H1 (cell line): ENCODE results near the gene PDXDC1. TPM values are rescaled to one million over a fixed set of nuclear protein-coding genes. Genes with fewer than 3 reads are reported as not detected.
"Not testable (repeated sequence)": the region's sequence is repeated elsewhere in the genome, so short reads cannot be mapped to it uniquely, and the experiment has no call there.

Experiments used
- CTCF ChIA-PET: fragments of 300-600 bp; sonication (Branson Sonifier 250); formaldehyde crosslinking; loops from one replicate; lab custom pipeline; 2021; ENCODE audit not compliant: partially characterized antibody; lab: Charles Lee
- POLR2A ChIA-PET: fragments of 300-600 bp; sonication (Branson Sonifier 250); formaldehyde crosslinking; loops from one replicate; lab custom pipeline; 2021; ENCODE audit warnings: inconsistent platforms; ENCODE audit not compliant: partially characterized antibody; lab: Charles Lee
- DNase-seq, 2 experiments: peaks; one replicate each; pipeline versions ENCODE4 v3.0.0 to v3.0.0-alpha.2; 2010 to 2022; ENCODE audit warnings: low spot score in 2 of 2, low read depth in 1 of 2, mixed read lengths in 1 of 2
- FAIRE-seq: peaks from 2 replicates; lab custom pipeline; 2011; peaks lifted over from hg19 to GRCh38; lab: Jason Lieb, UNC
- H2AFZ ChIP-seq: 2 replicates; pipeline ENCODE4 v1.8.1; 2012; ENCODE audit warnings: low read length, inconsistent platforms
- H2AK5ac ChIP-seq: 2 replicates; pipeline ENCODE4 v1.6.1; 2013; ENCODE audit warnings: low read depth, low read length
- H2BK120ac ChIP-seq: replicated peaks from 2 replicates; pipeline ENCODE3; 2013; ENCODE audit warnings: low read depth, low read length, inconsistent platforms
- H2BK12ac ChIP-seq: 2 replicates; pipeline ENCODE4 v1.6.1; 2013; ENCODE audit warnings: low read depth, low read length
- H2BK15ac ChIP-seq: 2 replicates; pipeline ENCODE4 v1.6.1; 2013; ENCODE audit warnings: low read length
- H2BK20ac ChIP-seq: 2 replicates; pipeline ENCODE4 v1.6.1; 2013; ENCODE audit warnings: low read length
- H2BK5ac ChIP-seq: 2 replicates; pipeline ENCODE4 v1.6.1; 2013; ENCODE audit warnings: low read depth, low read length
- H3K14ac ChIP-seq: 2 replicates; pipeline ENCODE4 v1.6.1; 2013; ENCODE audit warnings: inconsistent platforms; ENCODE audit not compliant: insufficient read length
- H3K18ac ChIP-seq: 2 replicates; pipeline ENCODE4 v1.6.1; 2013; ENCODE audit warnings: low read length; ENCODE audit errors: extremely low read depth
- H3K23ac ChIP-seq: 2 replicates; pipeline ENCODE4 v1.6.1; 2013; ENCODE audit warnings: inconsistent platforms; ENCODE audit not compliant: insufficient read length
- H3K23me2 ChIP-seq: 2 replicates; pipeline ENCODE4 v1.6.1; 2013; ENCODE audit warnings: low read depth, low read length
- H3K27ac ChIP-seq: 2 replicates; pipeline ENCODE4 v1.6.1; 2011; ENCODE audit warnings: low read depth, low read length, inconsistent platforms
- H3K27me3 ChIP-seq, 4 experiments: replicated peaks in 1 of 4; 1 replicate in 1 of 4; 2 replicates in 3 of 4; pipeline versions ENCODE4 v1.6.1 to v1.8.1; 2011 to 2013; ENCODE audit warnings: low read length in 3 of 4, mild to moderate bottlenecking in 3 of 4, inconsistent platforms in 2 of 4, mixed read lengths in 2 of 4, moderate library complexity in 1 of 4; ENCODE audit not compliant: control insufficient read depth in 3 of 4, insufficient read depth in 3 of 4; ENCODE audit errors: extremely low read depth in 1 of 4
- H3K36me3 ChIP-seq, 4 experiments: 2 replicates each; pipeline versions ENCODE4 v1.6.1 to v1.8.1; 2011 to 2013; ENCODE audit warnings: mild to moderate bottlenecking in 4 of 4, low read length in 3 of 4, moderate library complexity in 2 of 4, control low read depth in 1 of 4, inconsistent platforms in 1 of 4; ENCODE audit not compliant: insufficient read depth in 4 of 4, control insufficient read depth in 2 of 4
- H3K4ac ChIP-seq: replicated peaks from 2 replicates; pipeline ENCODE3; 2013; ENCODE audit warnings: low read length, low read depth, mixed read lengths, inconsistent platforms; ENCODE audit not compliant: insufficient read length
- H3K4me1 ChIP-seq, 4 experiments: replicated peaks in 1 of 4; 1 replicate in 1 of 4; 2 replicates in 3 of 4; pipeline versions ENCODE4 v1.6.1 to v1.8.1; 2011 to 2013; ENCODE audit warnings: low read length in 3 of 4, inconsistent platforms in 2 of 4, mixed read lengths in 1 of 4; ENCODE audit not compliant: insufficient read depth in 4 of 4, control insufficient read depth in 3 of 4
- H3K4me2 ChIP-seq, 2 experiments: 2 replicates each; pipeline versions ENCODE4 v1.6.1 to v1.8.1; 2011 to 2013; ENCODE audit warnings: low read depth in 2 of 2, low read length in 2 of 2, control low read depth in 1 of 2, inconsistent platforms in 1 of 2, mild to moderate bottlenecking in 1 of 2; ENCODE audit not compliant: insufficient read depth in 1 of 2
- H3K4me3 ChIP-seq, 4 experiments: fragments of 200-600, 300-600 bp in 1 of 4; sonication (generic), shearing (Covaris generic), sonication (Bioruptor Twin) in 1 of 4; 2 replicates each; pipeline versions ENCODE4 v1.5.1 to v1.8.1; 2011 to 2016; ENCODE audit warnings: low read length in 4 of 4, low read depth in 3 of 4, control low read depth in 2 of 4, inconsistent platforms in 2 of 4, mild to moderate bottlenecking in 2 of 4, mixed read lengths in 1 of 4, moderate library complexity in 1 of 4; ENCODE audit not compliant: insufficient read depth in 2 of 4; ENCODE audit errors: extremely low read depth in 1 of 4
- H3K56ac ChIP-seq: replicated peaks from 2 replicates; pipeline ENCODE3; 2013; ENCODE audit warnings: low read depth, mild to moderate bottlenecking, mixed read lengths, low read length, inconsistent platforms; ENCODE audit not compliant: insufficient read length
- H3K79me1 ChIP-seq: 2 replicates; pipeline ENCODE4 v1.6.1; 2013; ENCODE audit warnings: low read depth, low read length, control low read depth
- H3K79me2 ChIP-seq, 2 experiments: 2 replicates each; pipeline versions ENCODE4 v1.6.1 to v1.8.1; 2012 to 2013; ENCODE audit warnings: low read length in 2 of 2, mild to moderate bottlenecking in 2 of 2, inconsistent platforms in 1 of 2; ENCODE audit not compliant: insufficient read depth in 2 of 2, control insufficient read depth in 1 of 2
- H3K9ac ChIP-seq, 4 experiments: replicated peaks in 1 of 4; 1 replicate in 1 of 4; 2 replicates in 3 of 4; pipeline versions ENCODE4 v1.6.1 to v1.8.1; 2011 to 2013; ENCODE audit warnings: low read depth in 3 of 4, low read length in 3 of 4, control low read depth in 2 of 4, mild to moderate bottlenecking in 2 of 4, moderate library complexity in 2 of 4, inconsistent platforms in 1 of 4; ENCODE audit errors: extremely low read depth in 1 of 4
- H3K9me3 ChIP-seq, 2 experiments: 2 replicates each; pipeline versions ENCODE4 v1.6.1 to v1.8.1; 2012 to 2013; ENCODE audit warnings: mild to moderate bottlenecking in 2 of 2, moderate library complexity in 2 of 2, control low read depth in 1 of 2, inconsistent platforms in 1 of 2, low read depth in 1 of 2, low read length in 1 of 2, mixed read lengths in 1 of 2; ENCODE audit not compliant: insufficient read depth in 2 of 2
- H4K20me1 ChIP-seq, 2 experiments: replicated peaks in 1 of 2; 2 replicates each; pipeline versions ENCODE3 to v1.8.1; 2011 to 2013; ENCODE audit warnings: inconsistent platforms in 2 of 2, low read length in 2 of 2, mild to moderate bottlenecking in 1 of 2; ENCODE audit not compliant: insufficient read depth in 2 of 2, control insufficient read depth in 1 of 2
- H4K5ac ChIP-seq: 2 replicates; pipeline ENCODE4 v1.6.1; 2013; ENCODE audit warnings: low read length, low read depth, mixed read lengths, inconsistent platforms; ENCODE audit not compliant: insufficient read length
- H4K8ac ChIP-seq: 2 replicates; pipeline ENCODE4 v1.8.0; 2013; ENCODE audit warnings: mild to moderate bottlenecking, moderate library complexity, low read length, inconsistent platforms; ENCODE audit not compliant: insufficient read depth; ENCODE audit errors: extremely low read depth
- H4K91ac ChIP-seq: replicated peaks from 2 replicates; pipeline ENCODE3; 2013; ENCODE audit warnings: low read length, mixed read lengths, inconsistent platforms; ENCODE audit not compliant: insufficient read length
- WGBS, 2 experiments: shearing (Covaris generic) in 1 of 2; methylation state at CpG; one replicate each; pipeline versions ENCODE4 v1.1.6 to v1.1.7; 2013 to 2015; ENCODE audit warnings: low lambda C conversion rate in 2 of 2, mixed read lengths in 2 of 2, inconsistent platforms in 1 of 2, low coverage in 1 of 2, missing lambda C conversion rate in 1 of 2; ENCODE audit not compliant: insufficient replicate concordance in 2 of 2, insufficient coverage in 1 of 2, insufficient read length in 1 of 2; ENCODE audit errors: extremely low coverage in 1 of 2, missing lambda C conversion rate in 1 of 2; 5-methylcytosine and 5-hydroxymethylcytosine counted together
- polyA plus RNA-seq, 7 experiments: library from polyadenylated mRNA; depleted of rRNA in 3 of 7; stranded (reverse) in 5 of 7; unstranded in 2 of 7; fragments of >200 nt in 5 of 7; fragments of 200-250 nt in 2 of 7; gene quantifications; 1 replicate in 5 of 7; 2 replicates in 1 of 7; 4 replicates in 1 of 7; pipeline versions ENCODE4 v1.2.1 to v1.2.3, GENCODE V29; 2011 to 2013; ENCODE audit warnings: missing spikeins in 2 of 7, mixed read lengths in 2 of 7
- total RNA-seq: library from RNA; stranded (reverse); fragmentation: NEBNext Ultra II Directional; extraction: Animal tissue kit (Norgen Biotek cat#: 25700); gene quantifications from 2 replicates; pipeline ENCODE4 v1.2.1, GENCODE V29; 2021

The PDXDC1 gene
- total and polyA plus RNA-seq, 2 of the 8 experiments (the other 6 are each of a cell fraction or from before 2014, with no cell fraction given): 56.6 to 118 TPM

GRCh38 chr16:15005357-15006132, 30.7 kb downstream of the PDXDC1 start:
- H3K79me2 ChIP-seq, H3K9me3 ChIP-seq, H3K4me2 ChIP-seq, H4K5ac ChIP-seq, H3K27ac ChIP-seq, H3K56ac ChIP-seq, H2AFZ ChIP-seq, H2BK12ac ChIP-seq, H3K4ac ChIP-seq, H3K23ac ChIP-seq, H2AK5ac ChIP-seq, H3K4me3 ChIP-seq, H2BK20ac ChIP-seq, H2BK5ac ChIP-seq, CTCF ChIA-PET, H3K27me3 ChIP-seq, H4K20me1 ChIP-seq, H3K18ac ChIP-seq, H3K79me1 ChIP-seq, DNase-seq, H3K14ac ChIP-seq, H4K8ac ChIP-seq, H2BK120ac ChIP-seq, H4K91ac ChIP-seq, FAIRE-seq, H2BK15ac ChIP-seq, POLR2A ChIA-PET, H3K9ac ChIP-seq, H3K23me2 ChIP-seq, H3K4me1 ChIP-seq: not testable (repeated sequence)
- WGBS, 2 experiments: 77% methylated on average over 5 of the region's 5 CpGs; no CpG with 5 or more reads in 1 of the 2 experiments
- H3K36me3 ChIP-seq: peaks cover 0 to 12% (median 7%) of the 10 kb centered on the region in 4 experiments; a peak in 3 of 8 replicates

DNA sequence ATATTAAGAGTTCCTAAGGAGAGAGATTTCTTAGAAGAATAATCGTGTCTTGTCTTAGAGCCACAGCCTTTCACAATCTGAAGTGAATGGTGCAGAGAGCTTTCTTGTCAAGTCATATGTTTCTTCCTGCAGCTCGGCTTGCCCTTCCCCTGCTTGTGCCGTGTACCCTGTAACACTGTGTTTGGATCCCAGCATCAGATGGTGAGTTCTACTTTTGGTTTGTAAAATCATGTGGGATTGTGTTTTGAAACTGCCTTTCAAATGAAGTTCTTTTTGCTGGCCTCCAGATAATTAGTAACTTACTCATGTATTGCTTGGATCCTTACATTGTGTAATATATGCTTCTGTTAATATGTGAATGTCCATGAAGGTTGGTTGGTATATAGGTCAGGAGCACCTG, 33.8 kb downstream of the PDXDC1 start:
- CTCF ChIA-PET, H3K27me3 ChIP-seq, H2AFZ ChIP-seq, H2BK15ac ChIP-seq, H3K4ac ChIP-seq, H3K79me1 ChIP-seq, H3K18ac ChIP-seq, FAIRE-seq, H2BK12ac ChIP-seq, H2BK20ac ChIP-seq, H4K20me1 ChIP-seq, H3K23ac ChIP-seq, H2BK120ac ChIP-seq, H3K27ac ChIP-seq, H3K9me3 ChIP-seq, H3K4me3 ChIP-seq, H3K9ac ChIP-seq, H3K23me2 ChIP-seq, H4K5ac ChIP-seq, H3K4me1 ChIP-seq, H2AK5ac ChIP-seq, H3K14ac ChIP-seq, H3K79me2 ChIP-seq, POLR2A ChIA-PET, DNase-seq, H2BK5ac ChIP-seq, H3K4me2 ChIP-seq, H3K56ac ChIP-seq, H4K91ac ChIP-seq, H4K8ac ChIP-seq: not testable (repeated sequence)
- peaks cover 0 to 12% (median 6%) of the 10 kb centered on the region in 4 experiments; a peak in 3 of 8 replicates for H3K36me3 ChIP-seq
- 88% methylated on average over 3 of the region's 3 CpGs; no CpG with 5 or more reads in 1 of the 2 experiments for WGBS, 2 experiments
